ENCODE data around the gene RNF13.

Gene RNF13

DNA sequence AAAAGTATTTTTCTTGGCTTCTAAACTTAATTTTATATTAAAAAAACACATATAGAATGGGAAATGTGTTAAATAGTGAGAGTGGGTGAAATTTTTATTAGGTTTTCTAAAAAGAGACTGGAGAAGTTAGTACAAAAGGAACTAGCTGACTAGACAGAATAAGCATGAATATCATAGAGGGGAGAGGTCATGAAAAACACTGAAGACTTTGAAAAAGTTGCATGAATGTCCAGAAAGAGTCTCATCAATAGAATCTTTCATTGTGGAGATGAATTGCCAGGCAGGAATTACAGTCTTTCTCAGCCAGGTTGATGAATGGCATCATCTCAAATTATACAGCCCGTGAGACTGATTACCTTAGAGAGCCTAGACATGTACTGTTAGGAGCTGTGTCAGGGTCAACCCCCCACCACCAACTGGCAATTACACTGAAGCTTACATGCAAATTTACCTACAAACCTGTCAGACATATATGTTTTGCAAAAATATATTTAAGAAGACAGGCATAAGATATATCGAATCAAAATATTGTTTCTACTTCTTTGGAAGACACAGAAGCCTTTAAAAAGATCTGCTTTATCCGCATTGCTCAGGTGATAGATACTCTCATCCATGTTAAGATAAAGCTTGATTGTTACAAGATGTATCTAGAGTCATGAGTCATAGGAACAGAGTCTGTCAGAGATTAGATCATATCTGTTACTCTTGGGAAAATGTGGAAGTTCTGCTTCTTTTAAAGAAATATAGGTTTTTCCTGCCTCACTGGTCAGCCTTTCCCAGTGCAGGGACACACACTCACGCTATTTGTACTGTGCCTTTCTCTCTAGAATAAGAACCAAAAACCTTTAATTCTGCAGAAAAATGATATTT is 192.5 kb downstream of the RNF13 start:
- no peak for DNase-seq

DNA sequence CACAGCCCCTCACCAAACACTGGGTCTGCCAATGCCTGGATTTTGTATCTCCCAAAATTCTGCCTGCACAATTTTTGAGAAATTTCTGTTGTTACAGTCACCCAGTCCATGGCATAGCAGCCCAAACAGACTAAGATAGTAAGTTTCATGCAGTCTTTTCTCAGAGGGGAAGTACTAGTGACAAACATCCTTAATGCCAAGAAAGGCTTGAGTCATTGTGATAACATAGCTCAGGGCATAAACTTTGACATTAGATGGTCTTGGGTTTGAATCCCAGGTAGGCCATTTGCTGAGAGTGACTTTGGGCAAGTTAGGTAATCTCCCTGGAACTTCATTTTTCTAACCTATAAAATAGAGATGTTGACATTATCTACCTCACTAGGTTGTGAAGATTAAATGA is 193.8 kb downstream of the RNF13 start:
- DNase-seq: no peak

Data from T-helper 9 cell (primary cell).